ENCODE results near the gene APOOL.

Gene APOOL

GRCh38 chrX:85084770-85085393 is 81.2 kb downstream of the APOOL start:
- no peak for DNase-seq (ENCODE audit: low spot score)

- no peak for DNase-seq (ENCODE audit: low spot score)
Measured at GRCh38 chrX:85089321-85089840, 85.7 kb downstream of the APOOL start.

DNA sequence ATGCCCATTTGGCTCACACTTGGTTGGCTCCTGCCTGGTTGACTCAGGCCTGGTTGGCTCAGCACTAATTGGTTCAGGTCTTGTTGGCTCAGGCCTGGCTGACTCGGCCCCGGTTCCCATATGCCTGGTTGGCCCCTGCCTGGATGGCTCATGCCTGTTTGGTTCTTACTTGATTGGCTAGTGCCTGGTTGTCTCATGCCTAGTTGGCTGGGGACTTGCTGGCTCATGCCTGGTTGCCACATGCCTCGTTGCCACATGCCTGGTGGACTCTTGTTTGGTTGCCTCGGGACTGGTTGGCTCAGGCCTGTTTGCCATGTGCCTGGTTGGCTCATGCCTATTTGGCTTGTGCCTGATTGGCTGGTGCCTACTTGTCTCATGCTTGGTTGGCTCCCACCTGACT is 103.7 kb downstream of the APOOL start:
- no peak for DNase-seq (ENCODE audit: low spot score)

DNA sequence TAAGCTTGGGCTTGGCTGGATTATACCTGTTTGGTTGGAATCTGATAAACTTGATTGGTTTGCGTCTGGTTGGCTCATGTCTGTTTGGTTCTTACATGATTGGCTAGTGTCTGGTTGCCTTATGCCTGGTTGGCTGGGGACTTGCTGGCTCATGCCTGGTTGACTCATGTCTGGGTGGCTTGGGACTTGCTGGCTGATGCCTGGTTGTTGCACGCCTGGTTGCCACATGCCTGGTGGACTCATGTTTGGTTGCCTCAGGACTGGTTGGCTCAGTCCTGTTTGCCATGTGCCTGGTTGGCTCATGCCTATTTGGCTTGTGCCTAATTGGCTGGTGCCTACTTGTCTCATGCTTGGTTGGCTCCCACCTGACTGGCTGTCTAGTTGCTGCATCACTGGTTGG is 104.5 kb downstream of the APOOL start:
- DNase-seq (ENCODE audit: low spot score) = no peak

- DNase-seq (ENCODE audit: low spot score) = no peak
Measured at GRCh38 chrX:85109235-85109634, 105.6 kb downstream of the APOOL start.

DNA sequence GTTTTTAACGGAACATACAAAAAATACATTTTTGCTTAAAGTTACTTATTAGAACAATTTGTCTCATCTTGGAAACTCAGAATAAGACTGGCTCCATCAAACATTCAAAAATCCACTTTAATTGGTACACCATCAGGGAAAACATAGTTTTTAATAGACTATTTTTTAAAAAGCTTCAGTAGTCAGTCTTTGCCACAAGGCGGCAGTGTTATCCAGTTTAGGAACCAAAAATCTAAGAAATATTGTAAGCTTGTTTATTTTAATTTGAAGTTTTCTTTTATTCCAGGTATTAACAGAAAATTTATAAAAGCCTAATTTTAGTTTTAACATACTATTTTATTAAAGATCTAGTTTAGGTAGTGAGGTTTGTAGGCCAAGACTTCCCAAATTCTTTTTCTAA is 107.7 kb downstream of the APOOL start:
- DNase-seq (ENCODE audit: low spot score) = no peak

- no peak for DNase-seq (ENCODE audit: low spot score)
Measured at GRCh38 chrX:85112293-85112692, 108.6 kb downstream of the APOOL start.

DNA sequence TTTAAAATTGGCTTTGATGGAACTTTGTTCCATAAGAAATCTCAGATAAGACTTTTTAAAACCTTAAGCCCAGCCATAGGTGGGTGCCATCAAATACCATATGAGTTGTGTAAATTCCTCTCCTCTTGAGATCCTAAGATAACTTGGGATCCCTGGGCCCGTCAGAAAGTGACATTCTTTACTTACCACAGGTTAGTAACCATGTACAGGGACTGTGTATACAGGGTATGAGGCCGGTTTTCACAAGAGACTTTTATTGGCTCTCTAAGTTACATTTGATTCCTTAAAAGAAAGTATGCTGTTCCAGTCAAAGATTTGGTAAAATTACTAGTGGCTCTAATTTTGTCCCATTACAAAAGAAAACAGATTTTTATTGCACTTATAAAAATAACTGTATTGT is 110.1 kb downstream of the APOOL start:
- no peak for DNase-seq (ENCODE audit: low spot score)

- DNase-seq (ENCODE audit: low spot score) = no peak
Measured at GRCh38 chrX:85114171-85114570, 110.5 kb downstream of the APOOL start.

DNA sequence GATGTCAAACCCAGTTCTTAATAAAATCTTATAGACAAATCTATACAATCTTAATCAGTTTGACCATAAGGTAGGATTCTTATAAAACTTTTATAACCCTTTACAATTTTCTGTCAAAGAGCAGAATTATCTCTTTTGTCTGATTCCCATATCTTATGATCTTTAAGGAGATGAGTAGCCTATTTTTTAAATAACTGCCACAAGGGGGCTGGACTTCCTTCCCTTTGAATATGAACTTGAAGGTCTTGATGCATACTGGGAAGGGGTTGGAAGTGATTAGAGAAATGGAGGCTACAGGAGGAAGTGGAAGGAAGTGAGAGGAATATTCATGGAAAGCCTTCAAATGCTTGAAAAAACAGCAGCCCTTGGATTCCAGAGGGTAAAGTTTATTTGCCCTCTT is 111.1 kb downstream of the APOOL start:
- no peak for DNase-seq (ENCODE audit: low spot score)

DNA sequence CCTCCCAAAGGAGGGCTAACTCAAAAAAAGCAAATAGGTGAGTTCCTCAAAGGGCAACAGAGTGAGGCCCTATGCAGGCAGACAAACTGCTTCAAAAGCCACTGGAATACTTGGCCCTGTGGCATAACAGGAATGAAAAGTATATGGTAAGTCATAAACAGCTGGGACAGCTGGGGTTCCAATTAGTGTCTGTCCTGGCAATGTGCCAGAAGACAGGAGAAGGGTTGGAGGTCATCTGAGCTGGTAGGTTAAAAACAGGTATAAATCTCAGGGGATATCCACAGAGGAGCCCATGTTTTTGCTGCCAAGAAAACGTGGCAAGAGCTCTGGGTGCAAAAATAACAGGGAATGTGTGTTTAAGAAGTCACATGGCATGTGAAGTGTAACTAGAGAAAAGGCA is 111.6 kb downstream of the APOOL start:
- no peak for DNase-seq (ENCODE audit: low spot score)

- no peak for DNase-seq (ENCODE audit: low spot score)
Measured at GRCh38 chrX:85136409-85136808, 132.7 kb downstream of the APOOL start.

GRCh38 chrX:85139422-85139821 is 135.7 kb downstream of the APOOL start:
- DNase-seq (ENCODE audit: low spot score) = no peak

DNA sequence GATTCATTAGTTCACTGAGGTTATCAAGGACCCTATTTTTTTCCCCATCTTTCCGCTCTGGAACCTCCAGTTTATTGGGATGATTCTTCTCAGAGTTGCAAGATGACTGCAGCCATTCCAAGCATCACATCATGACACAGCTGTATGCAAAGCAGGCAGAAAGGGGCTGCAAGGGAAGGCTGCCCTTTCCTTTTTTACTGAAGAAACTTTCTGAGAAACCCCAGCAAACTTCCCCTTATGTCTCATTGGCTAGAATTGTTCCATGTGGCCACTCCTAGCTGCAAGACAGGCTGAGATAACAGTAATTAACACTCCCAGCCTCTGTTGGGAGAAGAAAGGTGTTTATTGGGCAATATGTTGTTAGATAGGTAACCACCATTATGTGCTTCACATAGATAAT is 137.3 kb downstream of the APOOL start:
- no peak for DNase-seq (ENCODE audit: low spot score)

Data from HuH-7.5 (cell line).